H9 (cell line): ENCODE data around the gene TNS2. TPM values are rescaled to one million over a fixed set of nuclear protein-coding genes. Genes with fewer than 3 reads are reported as not detected.

Experiments
- DNase-seq: peaks from one replicate; pipeline ENCODE4 v3.0.0-alpha.2; 2017
- H2AFZ ChIP-seq: one replicate; pipeline ENCODE4 v1.6.1; 2013; ENCODE audit warnings: mild to moderate bottlenecking, low read length, control low read depth, moderate library complexity
- H2AK5ac ChIP-seq: 2 replicates; pipeline ENCODE4 v1.6.1; 2013; ENCODE audit warnings: low read length, control low read depth, mixed read lengths; ENCODE audit not compliant: insufficient read length
- H2BK120ac ChIP-seq: one replicate; pipeline ENCODE4 v1.6.1; 2013; ENCODE audit warnings: low read depth, mild to moderate bottlenecking, low read length, control low read depth, inconsistent platforms; ENCODE audit not compliant: poor library complexity, severe bottlenecking
- H2BK12ac ChIP-seq: 2 replicates; pipeline ENCODE4 v1.6.1; 2013; ENCODE audit warnings: low read length, control low read depth, mixed read lengths, low read depth; ENCODE audit not compliant: insufficient read length
- H2BK15ac ChIP-seq: 2 replicates; pipeline ENCODE4 v1.6.1; 2013; ENCODE audit warnings: low read depth, low read length, control low read depth
- H2BK20ac ChIP-seq: one replicate; pipeline ENCODE4 v1.6.1; 2013; ENCODE audit warnings: low read depth, mild to moderate bottlenecking, low read length, control low read depth, inconsistent platforms; ENCODE audit not compliant: poor library complexity, severe bottlenecking
- H2BK5ac ChIP-seq: 2 replicates; pipeline ENCODE4 v1.6.1; 2013; ENCODE audit warnings: low read length, control low read depth, mixed read lengths; ENCODE audit not compliant: insufficient read length
- H3K14ac ChIP-seq: 2 replicates; pipeline ENCODE4 v1.6.1; 2013; ENCODE audit warnings: low read length, control low read depth; ENCODE audit not compliant: insufficient read depth
- H3K18ac ChIP-seq: 2 replicates; pipeline ENCODE4 v1.6.1; 2013; ENCODE audit warnings: low read depth, mild to moderate bottlenecking, mixed read lengths, low read length, control low read depth; ENCODE audit not compliant: insufficient read length
- H3K23ac ChIP-seq: 2 replicates; pipeline ENCODE4 v1.6.1; 2013; ENCODE audit warnings: low read length, control low read depth, mixed read lengths, low read depth; ENCODE audit not compliant: insufficient read length
- H3K23me2 ChIP-seq: 2 replicates; pipeline ENCODE4 v1.6.1; 2013; ENCODE audit warnings: low read depth, mild to moderate bottlenecking, mixed read lengths, low read length, control low read depth; ENCODE audit not compliant: insufficient read length, poor library complexity, severe bottlenecking
- H3K27ac ChIP-seq: 2 replicates; pipeline ENCODE4 v1.5.1; 2013; ENCODE audit warnings: low read length, control low read depth, mixed read lengths, low read depth; ENCODE audit not compliant: insufficient read length
- H3K27me3 ChIP-seq: 2 replicates; pipeline ENCODE4 v1.6.1; 2013; ENCODE audit warnings: low read length, control low read depth, inconsistent platforms; ENCODE audit not compliant: insufficient read depth
- H3K4ac ChIP-seq: 2 replicates; pipeline ENCODE4 v1.6.1; 2013; ENCODE audit warnings: low read depth, mild to moderate bottlenecking, control low read depth, inconsistent platforms, low read length, moderate library complexity
- H3K4me1 ChIP-seq: 2 replicates; pipeline ENCODE4 v1.6.1; 2013; ENCODE audit warnings: low read length, control low read depth, inconsistent platforms; ENCODE audit not compliant: insufficient read depth
- H3K4me2 ChIP-seq: 2 replicates; pipeline ENCODE4 v1.6.1; 2013; ENCODE audit warnings: low read length, control low read depth, mixed read lengths; ENCODE audit not compliant: insufficient read length, insufficient read depth
- H3K56ac ChIP-seq: 2 replicates; pipeline ENCODE4 v1.6.1; 2013; ENCODE audit warnings: low read depth, mild to moderate bottlenecking, mixed read lengths, low read length, control low read depth; ENCODE audit not compliant: insufficient read length
- H3K79me1 ChIP-seq: 2 replicates; pipeline ENCODE4 v1.6.1; 2013; ENCODE audit warnings: low read depth, mild to moderate bottlenecking, moderate library complexity, low read length, control low read depth, inconsistent platforms; ENCODE audit not compliant: insufficient read depth, poor library complexity, severe bottlenecking
- H3K79me2 ChIP-seq: 2 replicates; pipeline ENCODE4 v1.6.1; 2013; ENCODE audit warnings: low read length, control low read depth, inconsistent platforms; ENCODE audit not compliant: insufficient read depth
- H3K9ac ChIP-seq: 2 replicates; pipeline ENCODE4 v1.6.1; 2013; ENCODE audit warnings: low read length, control low read depth, mixed read lengths; ENCODE audit not compliant: insufficient read length; ENCODE audit errors: extremely low read depth
- H3K9me3 ChIP-seq: one replicate; pipeline ENCODE4 v1.6.1; 2013; ENCODE audit warnings: low read depth, low read length, inconsistent platforms; ENCODE audit not compliant: control insufficient read depth
- H3T11ph ChIP-seq: one replicate; pipeline ENCODE4 v1.6.1; 2013; ENCODE audit warnings: mild to moderate bottlenecking, low read length, control low read depth, inconsistent platforms
- H4K20me1 ChIP-seq: one replicate; pipeline ENCODE4 v1.6.1; 2013; ENCODE audit not compliant: control insufficient read depth, insufficient read length, insufficient read depth
- H4K5ac ChIP-seq: 2 replicates; pipeline ENCODE4 v1.6.1; 2013; ENCODE audit warnings: low read depth, mild to moderate bottlenecking, mixed read lengths, low read length, control low read depth; ENCODE audit not compliant: insufficient read length
- H4K8ac ChIP-seq: replicated peaks from 2 replicates; pipeline ENCODE4 v1.6.1; 2013; ENCODE audit warnings: low read length, control low read depth, mixed read lengths, low read depth; ENCODE audit not compliant: insufficient read length
- H4K91ac ChIP-seq: 2 replicates; pipeline ENCODE4 v1.6.1; 2013; ENCODE audit warnings: low read depth, mild to moderate bottlenecking, moderate library complexity, mixed read lengths, low read length, control low read depth; ENCODE audit not compliant: insufficient read length
- H3K27ac Mint-ChIP-seq, 3 experiments: 2 replicates in 2 of 3; 3 replicates in 1 of 3; pipeline ENCODE4 v1.8.0; 2020 to 2021; ENCODE audit warnings: mixed read lengths in 3 of 3, mild to moderate bottlenecking in 1 of 3, moderate library complexity in 1 of 3
- H3K27me3 Mint-ChIP-seq: 2 replicates; pipeline ENCODE4 v1.8.0; 2021; ENCODE audit warnings: low read depth, mild to moderate bottlenecking, moderate library complexity, mixed read lengths
- H3K36me3 Mint-ChIP-seq, 3 experiments: 2 replicates in 2 of 3; 3 replicates in 1 of 3; pipeline ENCODE4 v1.8.0; 2020 to 2021; ENCODE audit warnings: low read depth in 3 of 3, mixed read lengths in 3 of 3; ENCODE audit not compliant: insufficient read depth in 1 of 3
- H3K4me1 Mint-ChIP-seq, 2 experiments: 2 replicates each; pipeline ENCODE4 v1.8.0; 2020; ENCODE audit warnings: mixed read lengths in 2 of 2
- H3K4me3 Mint-ChIP-seq, 2 experiments: 2 replicates in 1 of 2; 3 replicates in 1 of 2; pipeline ENCODE4 v1.8.0; 2020 to 2021; ENCODE audit warnings: mild to moderate bottlenecking in 2 of 2, mixed read lengths in 2 of 2, moderate library complexity in 1 of 2
- H3K9me3 Mint-ChIP-seq, 2 experiments: 2 replicates in 1 of 2; 3 replicates in 1 of 2; pipeline ENCODE4 v1.8.0; 2020; ENCODE audit warnings: mild to moderate bottlenecking in 2 of 2, mixed read lengths in 2 of 2, moderate library complexity in 1 of 2
- WGBS: extraction: QIAGEN DNeasy Blood & Tissue Kit; methylation state at CpG from one replicate; pipeline ENCODE4 v1.1.7; 2013; ENCODE audit warnings: missing lambda C conversion rate, low lambda C conversion rate, mixed read lengths; ENCODE audit not compliant: insufficient read length; ENCODE audit errors: extremely low coverage; 5-methylcytosine and 5-hydroxymethylcytosine counted together
- total RNA-seq: library from RNA; stranded (reverse); gene quantifications from 2 replicates; pipeline ENCODE4 v1.2.1, GENCODE V29; 2021
- TF ChIP-seq, protein P1 (sequence below): fragments of 200-600 bp; sonication (generic); conservative IDR thresholded peaks from 3 replicates; pipeline ENCODE4 v1.8.0; 2021; ENCODE audit warnings: antibody characterized with exemption, mild to moderate bottlenecking

The TNS2 gene
- total RNA-seq, 1 experiment from 2014 or later = 4.5 TPM

DNA sequence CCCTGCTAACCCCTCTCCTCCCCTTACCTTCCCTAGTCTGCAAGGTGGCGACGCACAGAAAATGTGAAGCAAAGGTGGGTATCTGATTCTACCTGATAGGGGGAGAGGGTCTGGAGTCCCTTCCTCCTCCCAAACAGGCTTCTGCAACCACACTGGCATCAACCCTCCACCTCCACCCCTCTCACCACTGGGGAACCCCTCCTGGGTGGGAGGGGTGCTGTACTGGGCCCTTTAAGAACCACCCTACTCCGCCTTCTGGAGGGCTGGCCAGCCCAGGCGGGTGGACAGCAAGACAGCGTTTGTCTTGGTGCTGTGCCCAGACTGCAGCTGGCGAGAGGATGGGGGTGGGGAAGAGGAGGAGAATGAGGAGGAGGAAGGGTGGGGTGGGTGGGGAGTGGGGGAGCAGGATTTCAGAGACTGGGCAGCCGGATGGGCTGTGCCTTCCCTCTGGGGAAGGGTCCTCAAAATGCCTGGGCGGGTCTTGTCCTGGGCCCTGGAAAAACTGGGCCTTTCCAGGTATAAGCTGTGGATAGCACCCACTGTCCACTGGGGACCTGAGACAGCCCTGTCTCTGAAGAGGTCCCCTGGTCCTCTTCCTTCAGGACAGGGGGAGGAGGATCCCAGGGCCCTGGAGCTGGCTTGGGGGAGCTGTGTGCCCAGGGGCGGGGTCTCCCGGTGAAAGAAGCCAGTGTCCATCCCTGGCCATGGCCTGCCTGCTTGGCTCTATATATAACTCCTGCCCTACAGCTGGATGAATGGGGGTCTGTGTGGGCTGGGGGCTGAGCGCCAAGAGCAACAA is 2.8 kb downstream of the TNS2 start:
- Histone ChIP-seq H3K14ac (no peak overlapping the region), H3K18ac (no peak overlapping the region), H3T11ph (no peak overlapping the region), H2BK5ac (no peak overlapping the region), H4K5ac (no peak overlapping the region), H3K56ac (no peak overlapping the region), H3K4me2 (no peak overlapping the region), H3K27me3 (no peaks in the 10 kb centered on the region), H3K4ac (no peak overlapping the region), H3K79me1 (no peaks in the 10 kb centered on the region), H2BK15ac (no peak overlapping the region), H4K91ac (no peak overlapping the region), H3K23me2 (peaks cover 7% of the 10 kb centered on the region), H2AFZ (no peak overlapping the region), H4K20me1 (no peaks in the 10 kb centered on the region), H3K4me1 (peaks cover 25% of the 10 kb centered on the region; the same call in 1 of the 2 replicates), H4K8ac (no peak overlapping the region), H3K79me2 (no peaks in the 10 kb centered on the region; the same call in 1 of the 2 replicates), H3K9me3 (no peaks in the 10 kb centered on the region), H3K9ac (no peak overlapping the region), H2BK120ac (no peak overlapping the region), H2BK12ac (no peak overlapping the region), H3K27ac (no peak overlapping the region), H3K23ac (no peak overlapping the region), H2AK5ac (no peak overlapping the region), H2BK20ac (no peak overlapping the region)
- peaks cover 42 to 49% of the 10 kb centered on the region in 2 experiments for H3K4me1 Mint-ChIP-seq
- peaks cover 6 to 8% (median 7%) of the 10 kb centered on the region in 3 experiments; a peak in 5 of 7 replicates for H3K36me3 Mint-ChIP-seq
- peak overlapping the region in 1 of 2 experiments; percentile 35; a peak in 2 of 5 replicates for H3K4me3 Mint-ChIP-seq
- H3K9me3 Mint-ChIP-seq = no peaks in the 10 kb centered on the region
- H3K27ac Mint-ChIP-seq = no peak overlapping the region
- TF ChIP-seq, protein P1, sequence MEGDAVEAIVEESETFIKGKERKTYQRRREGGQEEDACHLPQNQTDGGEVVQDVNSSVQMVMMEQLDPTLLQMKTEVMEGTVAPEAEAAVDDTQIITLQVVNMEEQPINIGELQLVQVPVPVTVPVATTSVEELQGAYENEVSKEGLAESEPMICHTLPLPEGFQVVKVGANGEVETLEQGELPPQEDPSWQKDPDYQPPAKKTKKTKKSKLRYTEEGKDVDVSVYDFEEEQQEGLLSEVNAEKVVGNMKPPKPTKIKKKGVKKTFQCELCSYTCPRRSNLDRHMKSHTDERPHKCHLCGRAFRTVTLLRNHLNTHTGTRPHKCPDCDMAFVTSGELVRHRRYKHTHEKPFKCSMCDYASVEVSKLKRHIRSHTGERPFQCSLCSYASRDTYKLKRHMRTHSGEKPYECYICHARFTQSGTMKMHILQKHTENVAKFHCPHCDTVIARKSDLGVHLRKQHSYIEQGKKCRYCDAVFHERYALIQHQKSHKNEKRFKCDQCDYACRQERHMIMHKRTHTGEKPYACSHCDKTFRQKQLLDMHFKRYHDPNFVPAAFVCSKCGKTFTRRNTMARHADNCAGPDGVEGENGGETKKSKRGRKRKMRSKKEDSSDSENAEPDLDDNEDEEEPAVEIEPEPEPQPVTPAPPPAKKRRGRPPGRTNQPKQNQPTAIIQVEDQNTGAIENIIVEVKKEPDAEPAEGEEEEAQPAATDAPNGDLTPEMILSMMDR = no peak
- WGBS = no CpG with 5 or more reads among the region's 11 CpGs
- peaks cover 26% of the 10 kb centered on the region for H3K27me3 Mint-ChIP-seq
- DNase-seq = no peak
